ENCODE results near the gene SAMD8.

- no peak for TF ChIP-seq CTCF (IDR thresholded peaks at IDR 0.05)
- TF ChIP-seq POLR2A (IDR thresholded peaks at IDR 0.05) = no peak
Measured at GRCh38 chr10:75066271-75066670, 45.2 kb upstream of the SAMD8 start.
